D721Med (cell line): ENCODE data around the gene PDE4B.

Experiments
- DNase-seq: peaks from one replicate; pipeline ENCODE4 v3.0.0; 2011; ENCODE audit warnings: low spot score; ENCODE audit not compliant: insufficient read length
- FAIRE-seq: peaks from 2 replicates; lab custom pipeline; 2011; peaks lifted over from hg19 to GRCh38; lab: Jason Lieb, UNC
- TF ChIP-seq, protein P1 (sequence below): IDR thresholded peaks from 2 replicates; pipeline ENCODE4 v1.5.1; 2012; ENCODE audit warnings: mild to moderate bottlenecking, control low read depth; ENCODE audit not compliant: insufficient read depth; ENCODE audit errors: missing control alignments

The PDE4B gene

GRCh38 chr1:66237722-66238479 lies 445.2 kb downstream of the PDE4B start:
- FAIRE-seq (no peak), DNase-seq (no peak)
- TF ChIP-seq, protein P1, sequence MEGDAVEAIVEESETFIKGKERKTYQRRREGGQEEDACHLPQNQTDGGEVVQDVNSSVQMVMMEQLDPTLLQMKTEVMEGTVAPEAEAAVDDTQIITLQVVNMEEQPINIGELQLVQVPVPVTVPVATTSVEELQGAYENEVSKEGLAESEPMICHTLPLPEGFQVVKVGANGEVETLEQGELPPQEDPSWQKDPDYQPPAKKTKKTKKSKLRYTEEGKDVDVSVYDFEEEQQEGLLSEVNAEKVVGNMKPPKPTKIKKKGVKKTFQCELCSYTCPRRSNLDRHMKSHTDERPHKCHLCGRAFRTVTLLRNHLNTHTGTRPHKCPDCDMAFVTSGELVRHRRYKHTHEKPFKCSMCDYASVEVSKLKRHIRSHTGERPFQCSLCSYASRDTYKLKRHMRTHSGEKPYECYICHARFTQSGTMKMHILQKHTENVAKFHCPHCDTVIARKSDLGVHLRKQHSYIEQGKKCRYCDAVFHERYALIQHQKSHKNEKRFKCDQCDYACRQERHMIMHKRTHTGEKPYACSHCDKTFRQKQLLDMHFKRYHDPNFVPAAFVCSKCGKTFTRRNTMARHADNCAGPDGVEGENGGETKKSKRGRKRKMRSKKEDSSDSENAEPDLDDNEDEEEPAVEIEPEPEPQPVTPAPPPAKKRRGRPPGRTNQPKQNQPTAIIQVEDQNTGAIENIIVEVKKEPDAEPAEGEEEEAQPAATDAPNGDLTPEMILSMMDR = no peak

DNA sequence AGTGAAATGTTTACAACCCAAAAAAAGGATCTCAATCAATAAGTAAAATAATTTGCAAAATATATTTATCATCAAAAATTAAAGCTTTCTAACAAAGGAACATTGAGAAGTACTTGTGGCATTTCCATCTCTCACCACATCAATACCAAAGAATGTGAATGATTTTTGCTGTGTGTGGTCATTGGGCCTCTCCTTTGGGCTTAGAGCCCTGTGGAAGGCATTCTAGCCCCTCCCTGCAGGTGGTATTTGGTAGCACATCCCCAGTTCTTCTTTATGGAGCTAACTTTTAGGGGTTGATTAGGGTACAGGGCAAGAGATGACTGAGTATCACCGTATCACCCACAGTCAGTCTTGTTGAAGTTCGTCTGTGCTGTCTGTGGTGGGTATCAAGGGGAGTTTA lies 447.1 kb downstream of the PDE4B start:
- TF ChIP-seq, protein P1 = no peak
- no peak for DNase-seq
- no peak for FAIRE-seq

DNA sequence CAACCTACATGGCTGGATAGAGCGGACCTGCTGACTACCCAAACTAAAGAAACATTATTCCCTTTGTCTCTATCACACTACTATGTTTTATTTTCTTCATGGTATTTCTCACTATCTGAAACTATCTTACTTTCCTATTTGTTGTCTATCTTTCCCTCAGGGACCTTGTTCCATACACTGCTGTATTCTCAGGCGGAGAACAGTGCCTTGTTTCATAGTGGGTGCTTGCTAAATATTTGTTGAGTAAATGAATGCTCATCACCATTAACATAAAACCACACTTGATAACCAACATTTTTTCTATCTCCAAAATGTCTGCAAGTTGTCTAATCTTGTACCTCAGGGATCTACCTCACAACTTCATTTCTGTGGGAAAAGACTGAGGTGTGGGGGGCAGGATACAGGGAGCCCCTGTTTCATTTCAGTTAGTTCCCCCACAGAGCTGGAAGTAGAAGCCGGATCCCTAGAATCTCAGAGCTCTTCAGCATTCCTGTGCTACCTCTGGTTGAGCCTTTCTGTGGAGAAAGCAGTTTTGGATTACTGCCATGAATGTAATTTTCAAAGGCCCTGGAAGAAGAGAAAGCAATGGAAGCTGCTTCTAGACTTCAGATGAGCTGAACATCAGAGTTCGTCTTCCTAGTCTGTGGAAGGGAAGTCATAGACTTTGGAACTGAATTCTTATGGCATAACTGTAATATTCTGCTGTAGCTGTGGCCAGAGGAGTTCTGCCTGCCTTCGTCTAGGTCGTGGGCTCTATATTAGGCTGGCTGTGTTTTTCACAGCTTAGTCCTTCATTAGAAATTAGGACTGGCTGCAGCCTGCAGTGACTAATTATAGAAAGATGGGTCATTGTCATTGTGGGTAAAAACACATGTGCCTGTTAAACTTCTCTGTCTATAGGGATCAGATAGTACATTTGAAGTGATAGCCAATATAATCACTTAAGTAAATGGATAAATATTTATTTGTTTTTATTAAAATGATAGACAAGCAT lies 448.1 kb downstream of the PDE4B start:
- TF ChIP-seq, protein P1 = no peak
- DNase-seq (no peak), FAIRE-seq (no peak)

DNA sequence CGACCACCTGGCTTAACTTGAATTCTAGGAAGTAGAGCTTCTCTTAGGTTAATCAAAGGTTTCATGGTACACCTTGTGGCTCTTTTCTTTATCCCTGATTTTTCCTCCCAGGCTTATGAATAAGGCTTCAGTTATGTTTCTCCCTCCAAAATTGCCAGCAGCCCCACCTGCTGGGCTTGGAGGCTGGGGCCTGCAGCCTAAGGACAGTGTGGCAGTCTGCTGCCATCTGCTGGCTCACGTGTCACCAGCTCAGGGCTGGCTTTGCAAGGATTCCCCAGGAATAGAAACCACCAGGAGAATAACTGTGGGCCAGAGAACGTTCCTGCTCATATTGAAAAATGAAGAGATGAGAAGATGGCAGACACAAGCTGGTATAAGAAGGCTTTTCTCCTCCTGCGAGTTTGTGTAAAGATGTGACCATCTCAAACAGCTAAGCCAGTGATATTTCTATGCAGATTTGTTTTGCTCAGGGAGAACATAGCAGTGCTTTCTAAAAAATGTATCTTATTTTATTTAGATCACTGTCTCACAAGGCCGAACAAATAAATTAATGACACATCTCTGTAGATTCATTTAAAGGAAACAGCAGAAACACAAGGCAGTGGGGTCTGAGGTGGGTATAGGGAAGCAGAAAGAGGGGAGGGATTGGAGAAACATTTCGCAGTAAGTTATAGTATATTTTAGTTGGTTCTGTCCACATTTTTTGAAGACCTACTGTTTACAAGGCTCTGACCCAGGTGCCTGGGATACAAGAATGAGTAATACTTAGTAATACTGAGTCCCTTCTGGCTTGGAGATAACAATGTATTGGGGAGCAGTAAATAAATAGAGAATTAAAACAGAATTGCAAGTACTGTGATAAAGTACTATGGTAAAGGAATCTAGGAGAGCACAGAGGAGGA lies 450.2 kb downstream of the PDE4B start:
- TF ChIP-seq, protein P1 = peak; percentile 100
- no peak for DNase-seq
- FAIRE-seq = peak; percentile 55

- DNase-seq (no peak), FAIRE-seq (no peak)
- TF ChIP-seq, protein P1 = no peak
Measured at GRCh38 chr1:66243548-66244130, 450.9 kb downstream of the PDE4B start.

- FAIRE-seq (no peak), DNase-seq (no peak)
- TF ChIP-seq, protein P1 = no peak
Measured at GRCh38 chr1:66244429-66244828, 451.7 kb downstream of the PDE4B start.
